GM12875 (cell line): ENCODE results near the gene RAD51AP1.

Experiments used
- H3K4me3 ChIP-seq: one replicate; pipeline ENCODE4 v1.5.1; 2011; ENCODE audit warnings: low read depth, low read length, control low read depth
- CTCF ChIP-seq: IDR thresholded peaks from 2 replicates; pipeline ENCODE4 v1.5.1; 2011; ENCODE audit warnings: low read depth, mild to moderate bottlenecking, control low read depth, inconsistent platforms, low read length, moderate library complexity, borderline replicate concordance; ENCODE audit not compliant: insufficient read depth

The RAD51AP1 gene

GRCh38 chr12:4552191-4552590 is 13.5 kb downstream of the RAD51AP1 start:
- no peak for TF ChIP-seq CTCF
- H3K4me3 ChIP-seq: no peak overlapping the region

GRCh38 chr12:4553943-4554342 is 15.3 kb downstream of the RAD51AP1 start:
- no peak overlapping the region for H3K4me3 ChIP-seq
- no peak for TF ChIP-seq CTCF

GRCh38 chr12:4555804-4556203 is 17.1 kb downstream of the RAD51AP1 start:
- no peak overlapping the region for H3K4me3 ChIP-seq
- no peak for TF ChIP-seq CTCF

- TF ChIP-seq CTCF: no peak
- H3K4me3 ChIP-seq: no peak overlapping the region
These were observed 18.2 kb downstream of the RAD51AP1 start for GRCh38 chr12:4556735-4557530.

- no peak for TF ChIP-seq CTCF
These were observed 18.9 kb downstream of the RAD51AP1 start for GRCh38 chr12:4557586-4557985.

GRCh38 chr12:4558171-4558570 is 19.5 kb downstream of the RAD51AP1 start:
- no peak for TF ChIP-seq CTCF
- H3K4me3 ChIP-seq: no peak overlapping the region

More at GRCh38 chr12:4557586-4557985, 18.9 kb downstream of the RAD51AP1 start:
- H3K4me3 ChIP-seq: no peak overlapping the region

- H3K4me3 ChIP-seq: no peak within 1 kb of the TSS
- TF ChIP-seq CTCF: no peak
These were observed 23.5 kb downstream of the RAD51AP1 start, which contains the start of gene DYRK4 for GRCh38 chr12:4562034-4562657. Gene DYRK4, plus strand, starts transcription at chr12:4562208. Its CDS starts 38 bp downstream, at chr12:4562246.
